DMS153 treated with DMSO at 0.1 percent for 48 hours (cell line): Measurements from ENCODE around the gene HSP90AA1.
"Not testable (repeated sequence)": the region's sequence is repeated elsewhere in the genome, so short reads cannot be mapped to it uniquely, and the experiment has no call there.

Experiments used
- DNase-seq: peaks from one replicate; lab custom pipeline; 2025; ENCODE audit not compliant: unreplicated experiment; lab: John Stamatoyannopoulos, UW

The HSP90AA1 gene

DNA sequence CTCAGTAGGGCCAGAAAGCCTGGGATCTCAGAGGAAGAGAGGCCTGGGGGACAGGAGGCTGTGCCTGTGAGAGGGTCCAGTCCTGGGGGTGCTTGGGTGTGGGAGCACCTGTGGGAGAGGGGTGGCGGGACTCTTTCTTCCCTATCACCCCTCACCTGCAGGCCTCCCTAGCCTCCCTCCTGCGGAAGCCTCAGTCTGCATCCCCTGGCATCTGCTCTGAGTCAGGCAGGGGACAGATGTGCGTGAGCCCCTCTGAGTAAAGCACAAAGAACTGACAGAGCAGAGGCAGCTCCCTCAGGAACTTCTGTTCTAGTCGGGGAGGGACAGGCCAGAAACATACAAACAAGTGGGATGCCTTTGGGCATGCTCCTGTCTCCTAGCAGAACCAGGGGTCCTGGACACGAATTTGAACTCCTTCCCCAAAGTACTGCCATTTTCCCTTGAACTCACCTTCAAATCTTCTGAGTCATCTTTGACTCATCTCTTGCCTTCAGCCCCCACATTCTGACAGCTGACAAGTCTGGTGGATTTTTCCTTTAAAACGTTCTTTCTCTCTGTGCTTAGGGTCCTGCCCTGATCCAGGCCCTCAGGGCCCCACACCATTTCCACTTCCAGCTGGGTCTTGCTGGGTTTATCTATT lies 8.5 kb upstream of the HSP90AA1 start:
- DNase-seq = no peak

DNA sequence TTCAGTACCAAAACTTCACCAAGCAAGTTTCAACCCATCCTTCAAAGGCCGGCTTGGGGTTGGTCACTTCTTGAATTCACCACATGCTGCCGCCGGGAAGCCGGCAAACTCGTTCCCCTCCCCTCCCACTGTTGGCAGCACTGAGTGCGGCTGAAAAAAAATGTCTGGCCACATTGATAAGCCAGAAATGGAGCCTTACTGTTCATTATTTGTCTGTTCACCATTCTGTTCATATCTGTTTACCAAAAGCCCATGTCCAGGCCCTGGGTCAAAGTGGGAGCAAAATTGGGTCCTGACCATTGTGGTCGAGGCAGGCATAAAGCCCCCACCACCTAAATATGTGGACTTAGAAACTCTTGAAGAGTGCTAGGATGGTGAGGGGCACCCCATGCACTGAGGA lies 7.3 kb upstream of the HSP90AA1 start:
- DNase-seq = no peak

DNA sequence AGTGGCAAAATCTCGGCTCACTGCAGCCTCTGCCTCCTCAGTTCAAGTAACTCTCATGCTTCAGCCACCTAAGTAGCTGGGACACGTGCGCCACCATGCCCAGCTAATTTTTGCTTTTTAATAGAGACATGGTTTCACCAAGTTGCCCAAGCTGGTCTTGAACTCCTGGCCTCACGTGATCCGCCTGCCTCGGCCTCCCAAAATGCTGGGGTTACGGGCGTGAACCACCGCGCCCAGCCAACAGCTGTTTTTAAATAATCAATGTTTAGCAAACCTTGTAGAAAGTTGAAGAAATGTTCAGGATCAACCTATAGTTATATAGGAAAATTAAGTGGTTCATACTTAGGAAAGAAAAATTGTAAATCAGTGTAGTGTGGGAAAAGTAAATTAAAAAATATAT lies 6.0 kb upstream of the HSP90AA1 start:
- DNase-seq = no peak

DNA sequence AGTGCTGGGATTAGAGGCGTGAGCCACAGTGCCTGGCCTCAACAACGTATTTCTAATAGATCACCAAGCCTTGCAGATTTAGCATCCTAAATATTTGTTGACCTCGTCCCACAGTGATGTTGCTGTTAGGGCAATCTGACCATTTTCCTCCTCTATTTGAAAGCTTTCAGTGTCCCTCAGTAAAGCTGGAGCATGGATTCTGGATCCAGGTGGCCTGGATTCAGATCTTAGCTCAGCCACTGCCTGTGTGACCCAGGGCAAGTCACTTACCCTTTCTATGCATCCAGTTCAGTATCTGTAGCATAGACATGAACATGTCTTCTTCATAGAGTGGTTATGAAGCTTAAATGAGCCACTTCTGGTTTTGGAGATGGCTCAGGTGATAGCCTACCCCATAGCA lies 3.9 kb upstream of the HSP90AA1 start:
- DNase-seq = no peak

DNA sequence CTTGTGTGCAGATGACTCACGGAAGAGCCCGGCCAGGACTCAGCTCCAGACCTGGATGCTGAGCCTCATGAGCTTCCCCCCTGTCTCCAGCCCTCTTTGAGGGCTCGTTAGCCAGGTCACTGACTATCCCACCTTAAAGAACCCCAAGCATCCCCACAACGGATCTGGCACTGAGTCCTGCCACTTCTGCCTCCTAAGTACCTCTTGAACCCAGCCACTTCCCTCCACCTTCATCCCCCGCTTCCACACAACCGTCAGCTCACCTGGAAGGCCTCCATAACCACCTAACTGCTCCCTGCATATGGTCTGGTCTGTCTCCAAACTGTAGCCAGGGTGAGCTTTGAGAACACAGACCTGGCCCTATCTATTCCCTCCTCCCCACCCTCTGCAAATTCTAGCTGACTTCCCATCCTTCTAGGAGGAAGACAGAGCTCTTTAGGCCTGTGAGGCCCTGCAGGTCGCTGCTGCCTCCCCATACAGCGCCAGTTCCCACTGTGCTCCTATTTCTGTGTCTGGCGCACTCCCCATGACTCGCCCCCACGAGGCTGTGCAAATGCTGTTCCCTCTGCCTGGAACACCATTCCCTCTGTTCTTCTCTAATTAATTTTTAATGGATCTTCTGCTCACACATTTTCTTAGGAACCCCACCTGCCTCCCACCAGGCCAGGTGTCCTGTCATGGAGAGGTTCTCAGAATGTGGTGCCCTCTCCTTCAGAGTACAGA lies 2.9 kb upstream of the HSP90AA1 start:
- no peak for DNase-seq

DNA sequence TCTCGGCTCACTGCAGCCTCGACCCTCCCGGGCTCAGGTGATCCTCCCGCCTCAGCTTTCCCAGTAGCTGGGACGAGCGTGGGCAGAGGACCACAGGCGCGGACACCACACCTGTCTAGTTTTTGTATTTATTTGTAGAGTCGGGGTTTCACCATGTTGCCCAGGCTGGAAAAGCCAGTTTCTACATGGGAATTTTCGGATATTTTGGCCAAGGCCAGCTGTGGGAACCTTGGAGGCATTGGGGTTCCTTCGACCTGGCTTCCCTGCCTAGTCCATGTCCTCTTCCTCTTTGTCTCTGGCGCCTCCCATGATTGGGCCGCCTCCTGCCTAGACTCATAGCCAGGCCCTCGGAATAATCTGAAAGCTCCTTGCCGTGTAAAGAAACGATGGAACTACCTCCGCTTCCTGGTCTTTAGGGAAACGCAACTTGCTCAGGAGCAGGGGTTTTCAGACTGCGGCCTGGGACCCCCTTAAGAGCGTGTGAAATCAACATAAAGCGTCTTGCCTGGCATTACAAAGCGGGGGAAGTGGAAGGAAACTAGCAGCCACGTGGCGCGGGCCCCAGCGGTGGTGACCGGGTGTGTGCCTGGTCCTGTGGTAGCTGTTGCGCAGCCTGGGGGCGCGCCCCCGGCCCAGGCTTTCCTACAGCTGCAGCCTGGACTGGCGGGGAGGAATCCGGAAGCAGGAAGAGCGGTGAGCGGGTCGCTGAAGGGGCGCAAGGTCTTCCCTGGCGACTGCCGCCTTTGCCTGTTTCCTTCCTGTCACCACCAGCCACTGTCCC lies 1.4 kb upstream of the HSP90AA1 start:
- DNase-seq = no peak

DNA sequence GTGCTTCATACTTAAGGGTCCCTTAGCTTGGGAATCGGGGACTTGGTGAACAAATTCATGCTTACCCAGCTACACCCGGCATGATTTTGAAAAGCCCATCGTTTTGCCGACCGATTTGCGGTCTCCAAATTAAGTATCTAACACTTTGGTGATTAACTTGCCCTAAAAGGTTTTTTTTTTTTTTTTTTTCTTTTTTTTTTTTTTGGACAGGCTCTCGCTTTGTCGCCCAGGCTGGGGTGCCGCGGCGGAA lies 843 bp upstream of the HSP90AA1 start:
- DNase-seq = no peak

DNA sequence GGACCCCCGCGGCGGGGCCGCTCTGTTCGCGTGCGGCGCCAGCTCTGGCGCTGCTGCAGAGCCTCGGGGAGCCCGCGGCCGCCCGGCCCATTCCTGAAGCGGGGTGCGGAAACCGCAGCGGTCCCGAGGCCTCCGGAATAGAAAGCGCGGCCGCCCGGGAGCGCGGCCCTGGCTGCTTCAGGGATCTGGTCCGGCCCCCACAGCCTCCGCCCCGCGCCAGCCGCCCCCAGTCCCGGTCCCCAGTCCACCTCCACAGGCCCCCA lies 204 bp downstream of the HSP90AA1 start:
- no peak for DNase-seq

DNA sequence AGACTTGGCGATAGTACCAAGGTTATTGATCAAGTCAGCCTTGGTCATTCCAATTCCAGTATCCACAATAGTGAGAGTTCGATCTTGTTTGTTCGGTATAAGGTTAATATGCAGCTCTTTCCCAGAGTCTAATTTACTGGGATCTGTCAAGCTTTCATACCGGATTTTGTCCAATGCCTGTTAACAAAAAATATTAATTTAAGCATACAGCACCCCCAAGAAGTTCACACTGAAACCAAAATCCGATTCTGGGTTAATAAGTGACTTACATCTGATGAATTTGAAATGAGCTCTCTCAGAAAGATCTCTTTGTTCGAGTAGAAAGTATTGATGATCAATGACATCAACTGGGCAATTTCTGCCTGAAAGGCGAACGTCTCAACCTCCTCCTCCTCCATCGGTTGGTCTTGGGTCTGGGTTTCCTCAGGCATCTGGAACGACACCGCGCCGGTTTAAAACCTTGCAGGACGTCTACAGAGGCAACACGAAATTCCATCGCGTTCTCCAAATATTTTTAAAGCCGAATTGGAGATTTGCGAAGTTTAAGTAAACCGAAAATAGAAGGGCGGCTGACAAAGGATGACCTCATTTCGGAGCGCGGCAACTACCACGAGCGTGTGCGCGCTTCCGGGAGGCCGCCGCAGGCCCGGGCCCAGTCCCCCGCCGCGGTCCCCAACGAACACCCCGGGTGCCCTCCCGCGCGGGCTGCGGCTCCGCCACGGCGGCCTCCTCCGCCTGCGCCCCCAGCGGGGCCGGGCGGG lies 716 bp downstream of the HSP90AA1 start:
- no peak for DNase-seq

DNA sequence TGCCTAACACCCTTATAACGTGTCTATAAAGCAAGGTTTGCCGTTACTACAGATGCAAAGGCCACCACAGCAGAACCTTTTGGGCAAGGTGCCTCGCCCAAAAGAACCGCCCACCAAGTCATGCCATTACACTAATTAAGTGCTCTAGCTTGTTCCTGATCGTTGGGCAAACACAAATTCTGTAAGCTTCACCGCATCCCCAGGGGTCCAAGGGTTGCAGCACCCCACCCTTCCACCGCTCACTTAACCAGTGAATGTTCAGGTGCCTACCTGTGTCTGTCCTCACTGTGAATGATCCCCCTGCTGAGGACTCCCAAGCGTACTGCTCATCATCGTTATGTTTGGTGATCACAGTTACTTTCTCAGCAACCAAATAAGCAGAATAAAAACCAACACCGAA lies 1.4 kb downstream of the HSP90AA1 start:
- DNase-seq = no peak

DNA sequence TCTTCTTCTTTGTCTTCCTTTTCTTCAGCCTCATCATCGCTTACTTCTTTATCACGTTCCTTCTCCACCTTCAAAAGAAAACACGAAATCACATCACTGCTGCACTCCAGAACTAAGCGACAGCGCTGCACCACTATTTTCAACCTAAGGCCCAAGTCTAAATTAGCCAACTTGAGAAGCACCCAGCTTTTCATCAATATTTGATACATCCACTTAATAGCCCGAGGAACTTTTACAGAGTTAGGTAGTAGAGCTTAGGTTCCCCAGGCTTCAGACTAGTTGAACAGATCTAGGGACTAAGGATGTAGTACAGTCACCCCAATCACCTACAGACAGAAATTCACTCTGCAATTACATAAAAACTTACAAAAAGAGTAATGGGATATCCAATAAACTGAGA lies 1.9 kb downstream of the HSP90AA1 start:
- DNase-seq = no peak

DNA sequence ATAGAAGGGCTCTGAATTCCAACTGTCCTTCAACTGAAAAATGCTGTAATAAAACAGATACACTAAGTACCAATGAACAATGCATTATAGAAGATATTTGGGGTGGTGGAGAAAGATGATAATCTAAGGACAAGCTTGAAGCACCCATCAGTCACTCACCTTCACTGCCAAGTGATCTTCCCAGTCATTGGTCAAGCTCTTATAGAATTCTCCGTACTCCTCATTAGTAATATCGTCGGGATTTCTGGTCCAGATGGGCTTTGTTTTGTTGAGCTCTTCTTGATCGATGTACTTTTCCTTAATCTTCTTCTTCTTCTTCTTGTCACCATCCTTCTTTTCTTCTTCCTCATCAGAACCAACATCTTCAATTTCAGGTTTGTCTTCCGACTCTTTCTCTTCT lies 2.3 kb downstream of the HSP90AA1 start:
- DNase-seq = not testable (repeated sequence)

DNA sequence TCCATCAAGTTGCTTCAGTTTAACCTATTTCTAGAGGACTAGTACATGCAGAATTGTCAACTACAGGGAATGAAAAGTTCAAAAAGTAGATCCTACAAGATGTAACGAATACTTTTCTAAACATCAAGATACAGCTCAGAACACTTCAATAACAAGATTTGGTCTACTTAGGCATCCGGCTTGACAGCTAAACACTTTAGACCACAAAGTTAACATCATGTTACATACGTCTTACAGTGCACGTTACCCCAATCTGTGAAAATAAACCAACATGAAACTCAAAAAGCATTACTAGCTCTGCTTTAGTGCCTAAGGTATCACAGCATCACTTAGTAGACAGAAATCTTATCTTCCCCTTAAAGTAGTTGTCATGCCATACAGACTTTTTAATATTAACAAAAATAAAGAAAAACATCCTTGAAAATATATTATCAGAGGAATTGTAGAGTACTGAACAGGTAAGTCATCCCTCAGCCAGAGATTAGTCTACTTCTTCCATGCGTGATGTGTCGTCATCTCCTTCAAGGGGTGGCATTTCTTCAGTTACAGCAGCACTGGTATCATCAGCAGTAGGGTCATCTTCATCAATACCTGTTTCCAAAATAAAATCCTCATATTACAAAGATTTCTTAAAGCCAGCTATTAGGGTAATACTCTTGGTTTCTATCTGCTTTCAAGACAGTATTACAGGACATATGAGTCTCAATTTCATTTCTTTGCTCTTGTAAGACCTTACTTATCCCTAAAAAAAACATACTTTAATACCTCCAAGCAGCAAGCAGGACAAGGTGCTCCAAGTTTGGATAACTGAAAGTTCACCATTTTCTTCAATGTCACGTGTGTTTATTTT lies 5.4 kb downstream of the HSP90AA1 start:
- no peak for DNase-seq

DNA sequence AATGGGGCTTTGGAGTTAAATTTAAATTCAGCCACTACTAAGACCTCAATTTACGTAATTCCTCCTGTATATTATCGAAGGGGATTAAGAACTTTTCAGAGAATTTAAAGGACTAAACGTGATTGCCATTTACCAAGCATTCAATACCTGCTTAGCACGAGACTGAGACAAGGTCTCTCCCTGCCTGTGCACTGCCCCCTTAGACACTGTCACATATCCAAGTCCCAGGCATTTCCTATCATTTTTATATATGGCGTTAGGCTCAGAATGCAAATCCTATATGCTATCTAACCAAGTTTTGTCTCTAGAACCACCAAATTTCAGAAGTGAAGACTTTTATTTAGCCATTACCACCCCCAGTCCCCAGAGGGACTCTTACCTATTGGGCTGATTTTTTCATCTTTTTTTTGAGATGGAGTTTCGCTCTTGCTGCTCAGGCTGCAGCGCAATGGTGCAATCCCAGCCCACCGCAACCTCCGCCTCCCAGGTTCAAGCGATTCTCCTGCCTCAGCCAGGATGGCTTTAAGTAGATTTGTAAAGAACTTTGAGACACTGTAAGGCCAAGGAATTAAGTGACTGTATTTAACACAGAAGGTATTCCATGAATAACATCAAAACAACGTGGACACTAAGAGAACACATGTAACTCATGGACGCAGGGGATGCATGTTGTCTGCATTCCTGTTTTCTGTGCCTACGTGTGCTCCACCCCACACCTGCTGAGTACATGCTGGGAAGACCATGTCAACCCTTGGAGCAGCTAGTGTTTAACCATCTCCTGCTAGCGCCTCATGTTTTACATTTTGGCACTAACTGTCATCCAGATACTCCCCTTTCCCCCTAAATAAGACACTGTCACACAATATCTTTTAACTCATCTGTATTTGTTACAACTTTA lies 6.4 kb downstream of the HSP90AA1 start:
- no peak for DNase-seq

DNA sequence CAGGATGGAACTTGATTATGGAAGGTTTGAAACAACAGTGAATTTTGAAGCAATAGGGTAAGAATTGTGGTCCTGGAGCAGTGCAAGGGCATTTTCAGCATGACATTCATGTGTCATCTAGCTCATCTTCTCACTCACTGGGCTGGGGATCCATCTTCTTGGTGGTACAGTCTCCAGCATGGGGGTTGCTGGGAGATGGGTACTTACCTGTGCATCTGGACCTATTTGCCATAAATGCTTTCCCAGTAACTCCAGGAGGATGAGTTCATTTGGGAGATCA lies 7.2 kb downstream of the HSP90AA1 start:
- DNase-seq = no peak

DNA sequence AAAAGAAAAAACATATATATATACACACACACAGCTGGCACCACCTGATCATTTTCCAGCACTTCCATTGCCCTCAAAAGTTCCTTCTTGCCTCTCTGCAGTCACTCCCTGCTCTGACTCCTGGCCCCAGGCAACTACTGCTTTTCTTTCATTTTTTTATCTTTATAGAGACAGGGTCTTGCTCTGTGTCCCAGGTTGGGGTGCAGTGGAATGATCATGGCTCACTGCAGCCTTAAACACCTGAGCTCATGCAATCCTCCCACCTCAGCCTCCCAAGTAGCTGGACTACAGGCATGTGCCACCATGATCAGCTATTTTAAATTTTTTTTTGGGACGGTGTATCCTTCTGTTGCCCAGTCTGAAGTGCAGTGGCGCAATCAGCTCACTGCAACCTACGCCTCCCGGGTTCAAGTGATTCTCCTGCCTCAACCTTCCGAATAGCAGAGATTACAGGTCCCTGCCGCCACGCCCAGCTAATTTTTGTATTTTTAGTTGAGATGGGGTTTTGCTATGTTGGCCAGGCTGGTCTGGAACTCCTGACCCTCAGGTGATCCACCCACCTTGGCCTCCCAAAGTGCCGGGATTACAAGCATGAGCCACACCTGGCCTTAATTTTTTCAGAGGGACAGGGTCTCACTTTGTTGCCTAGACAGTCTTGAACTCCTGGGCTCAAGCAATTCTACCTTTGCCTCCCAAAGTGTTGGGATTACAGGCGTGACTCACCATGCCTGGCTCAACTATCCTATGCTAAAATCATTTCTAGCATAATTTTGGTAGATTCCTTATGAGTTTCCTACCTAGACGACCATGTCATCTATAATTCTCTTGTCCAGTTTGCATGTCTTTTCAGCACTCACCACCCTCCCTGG lies 7.8 kb downstream of the HSP90AA1 start:
- DNase-seq = no peak

DNA sequence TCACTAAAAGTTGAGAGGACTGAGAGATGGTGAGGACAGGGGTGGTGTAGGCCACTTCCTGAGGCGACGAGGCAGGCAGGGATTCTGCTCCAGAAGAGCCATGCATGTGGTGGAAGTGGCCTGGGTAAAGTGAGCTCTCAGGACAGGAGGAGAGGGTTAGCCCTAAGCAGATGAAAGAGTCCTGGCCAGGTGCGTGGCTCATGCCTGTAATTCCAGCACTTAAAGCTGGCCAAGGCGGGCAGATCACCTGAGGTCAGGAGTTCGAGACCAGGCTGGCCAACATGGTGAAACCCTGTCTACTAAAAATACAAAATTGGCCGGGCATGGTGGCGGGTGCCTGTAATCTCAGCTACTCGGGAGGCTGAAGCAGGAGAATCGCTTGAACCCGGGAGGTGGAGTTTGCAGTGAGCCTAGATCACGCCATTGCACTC lies 8.5 kb downstream of the HSP90AA1 start:
- DNase-seq = not testable (repeated sequence)

DNA sequence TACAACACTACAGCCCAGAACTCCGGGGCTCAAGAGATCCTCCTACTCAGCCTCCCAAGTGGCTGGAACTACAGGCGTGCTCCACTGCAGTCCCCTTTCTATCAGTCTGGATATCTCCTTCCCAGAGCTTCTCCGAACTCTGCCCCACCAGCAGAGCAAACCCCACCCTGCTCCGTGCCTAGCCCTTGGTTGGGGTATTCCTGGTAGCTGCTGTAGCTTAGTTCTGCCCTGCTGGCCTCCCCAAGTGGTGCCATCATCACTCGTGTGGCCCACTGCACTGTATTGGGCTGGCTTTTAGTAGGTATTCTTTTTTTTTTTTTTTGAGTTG lies 9.5 kb downstream of the HSP90AA1 start:
- DNase-seq = no peak

DNA sequence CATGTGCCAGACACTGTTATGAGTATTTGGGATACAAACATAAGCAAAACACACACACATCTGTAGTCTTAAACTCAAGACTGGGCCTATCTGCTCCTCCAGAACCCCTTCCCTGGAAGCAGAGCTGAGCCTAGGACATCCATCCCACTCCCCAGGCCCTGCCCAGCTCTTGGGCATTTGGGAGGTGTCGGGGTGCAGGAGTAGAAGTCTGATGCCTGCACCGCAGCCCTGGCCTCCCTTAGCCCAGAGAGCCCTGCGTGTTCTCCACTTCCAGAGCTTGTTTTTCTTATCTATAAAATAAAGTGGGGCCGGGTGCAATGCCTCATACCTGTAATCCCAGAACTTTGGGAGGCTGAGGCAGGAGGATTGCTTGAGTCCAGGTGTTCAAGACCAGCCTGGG lies 11.7 kb downstream of the HSP90AA1 start:
- no peak for DNase-seq
